HL-60 (cell line): ENCODE data around the gene TBC1D20.

ENCODE experiments used
- GABPA ChIP-seq: IDR thresholded peaks from 2 replicates; pipeline ENCODE4 v1.6.1; 2012; ENCODE audit warnings: low read depth
- REST ChIP-seq: IDR thresholded peaks from 2 replicates; pipeline ENCODE4 v1.6.1; 2012; ENCODE audit warnings: low read depth; ENCODE audit not compliant: insufficient replicate concordance
- SPI1 ChIP-seq: IDR thresholded peaks from 2 replicates; pipeline ENCODE4 v1.6.1; 2012; ENCODE audit warnings: low read depth, mild to moderate bottlenecking, borderline replicate concordance
- TF ChIP-seq, protein P1 (sequence below): IDR thresholded peaks from one replicate; pipeline ENCODE4 v1.5.1; 2011; ENCODE audit warnings: low read length, control low read depth, inconsistent platforms; ENCODE audit not compliant: insufficient read depth

DNA sequence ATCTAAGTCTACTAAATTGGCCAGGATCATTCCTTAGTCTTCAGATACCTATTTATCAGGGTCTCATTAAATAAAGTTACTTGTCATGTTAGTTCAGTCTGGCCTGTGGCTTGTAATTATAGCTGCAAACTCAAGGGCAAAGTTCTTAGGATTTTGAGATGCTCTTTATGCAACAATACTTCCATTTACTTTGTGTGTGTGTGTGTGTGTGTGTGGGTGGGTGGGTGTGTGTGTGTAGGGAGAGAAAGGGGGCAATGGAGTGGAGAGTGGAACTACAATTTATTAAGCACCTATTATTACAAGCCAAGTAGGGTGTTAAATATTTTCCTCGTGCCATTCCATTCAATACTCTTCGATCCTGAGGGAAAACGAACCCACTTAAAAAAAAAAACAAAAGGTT is 17.7 kb upstream of the TBC1D20 start:
- TF ChIP-seq, protein P1, sequence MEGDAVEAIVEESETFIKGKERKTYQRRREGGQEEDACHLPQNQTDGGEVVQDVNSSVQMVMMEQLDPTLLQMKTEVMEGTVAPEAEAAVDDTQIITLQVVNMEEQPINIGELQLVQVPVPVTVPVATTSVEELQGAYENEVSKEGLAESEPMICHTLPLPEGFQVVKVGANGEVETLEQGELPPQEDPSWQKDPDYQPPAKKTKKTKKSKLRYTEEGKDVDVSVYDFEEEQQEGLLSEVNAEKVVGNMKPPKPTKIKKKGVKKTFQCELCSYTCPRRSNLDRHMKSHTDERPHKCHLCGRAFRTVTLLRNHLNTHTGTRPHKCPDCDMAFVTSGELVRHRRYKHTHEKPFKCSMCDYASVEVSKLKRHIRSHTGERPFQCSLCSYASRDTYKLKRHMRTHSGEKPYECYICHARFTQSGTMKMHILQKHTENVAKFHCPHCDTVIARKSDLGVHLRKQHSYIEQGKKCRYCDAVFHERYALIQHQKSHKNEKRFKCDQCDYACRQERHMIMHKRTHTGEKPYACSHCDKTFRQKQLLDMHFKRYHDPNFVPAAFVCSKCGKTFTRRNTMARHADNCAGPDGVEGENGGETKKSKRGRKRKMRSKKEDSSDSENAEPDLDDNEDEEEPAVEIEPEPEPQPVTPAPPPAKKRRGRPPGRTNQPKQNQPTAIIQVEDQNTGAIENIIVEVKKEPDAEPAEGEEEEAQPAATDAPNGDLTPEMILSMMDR: no peak
- TF ChIP-seq GABPA (no peak), REST (no peak), SPI1 (no peak)
